Spinal cord (tissue), 10 donors: ENCODE results near the gene PLXNB1. TPM values are rescaled to one million over a fixed set of nuclear protein-coding genes. Genes with fewer than 3 reads are reported as not detected.
A peak's percentile ranks its signal among the peaks of the same experiment; 100 is the strongest.
"Not testable (repeated sequence)": the region's sequence is repeated elsewhere in the genome, so short reads cannot be mapped to it uniquely, and the experiment has no call there.

Experiments
- DNase-seq, 6 donors: peaks; one replicate each; pipeline versions ENCODE4 v3.0.0 to v3.0.0-alpha.2; 2013 to 2015; ENCODE audit warnings: low spot score in 6 of 6, low read depth in 4 of 6
- H3K27ac ChIP-seq: one replicate; pipeline ENCODE4 v1.5.1; 2013; ENCODE audit warnings: low read depth, low read length, control low read depth
- H3K27me3 ChIP-seq: one replicate; pipeline ENCODE4 v1.6.1; 2013; ENCODE audit warnings: low read length; ENCODE audit not compliant: control insufficient read depth, insufficient read depth
- H3K36me3 ChIP-seq: one replicate; pipeline ENCODE4 v1.6.1; 2013; ENCODE audit warnings: low read length; ENCODE audit not compliant: control insufficient read depth, insufficient read depth
- H3K4me1 ChIP-seq: one replicate; pipeline ENCODE4 v1.6.1; 2013; ENCODE audit warnings: low read length; ENCODE audit not compliant: control insufficient read depth, insufficient read depth
- H3K4me3 ChIP-seq: one replicate; pipeline ENCODE4 v1.5.1; 2013; ENCODE audit warnings: low read depth, low read length, control low read depth
- H3K9me3 ChIP-seq: one replicate; pipeline ENCODE4 v1.6.1; 2013; ENCODE audit warnings: low read length; ENCODE audit not compliant: control insufficient read depth, insufficient read depth
- WGBS: methylation state at CpG from one replicate; pipeline ENCODE4 v1.1.5; 2013; ENCODE audit warnings: missing lambda C conversion rate; ENCODE audit not compliant: insufficient coverage; 5-methylcytosine and 5-hydroxymethylcytosine counted together
- polyA plus RNA-seq, 2 donors: library from polyadenylated mRNA; unstranded; fragments of 120-200 nt; gene quantifications; one replicate each; pipeline ENCODE4 v1.2.1, GENCODE V29; 2013; ENCODE audit not compliant: insufficient read length in 2 of 2
- total RNA-seq, 2 donors: library from RNA; depleted of rRNA in 1 of 2; stranded (reverse); fragments of 120-200 nt in 1 of 2; fragments of >200 nt in 1 of 2; gene quantifications; one replicate each; pipeline versions ENCODE4 v1.2.3 to v1.2.4, GENCODE V29; 2013 to 2014
- donor health status: healthy.

PLXNB1 gene
- total and polyA plus RNA-seq, 4 donors = 37.6 to 133 (median 96.7) TPM

- DNase-seq = peak; percentile 86 to 98 (median 91)
- no peaks in the 10 kb centered on the region for H3K27me3 ChIP-seq
- peaks cover 61% of the 10 kb centered on the region for H3K4me1 ChIP-seq
- peak overlapping the region; percentile 99 for H3K27ac ChIP-seq
- peaks cover 83% of the 10 kb centered on the region for H3K36me3 ChIP-seq
- no peaks in the 10 kb centered on the region for H3K9me3 ChIP-seq
- peak overlapping the region; percentile 59 for H3K4me3 ChIP-seq
- 4% methylated on average over 21 of the region's 21 CpGs for WGBS
Observed at GRCh38 chr3:48465531-48466378, 35.9 kb upstream of the PLXNB1 start.

DNA sequence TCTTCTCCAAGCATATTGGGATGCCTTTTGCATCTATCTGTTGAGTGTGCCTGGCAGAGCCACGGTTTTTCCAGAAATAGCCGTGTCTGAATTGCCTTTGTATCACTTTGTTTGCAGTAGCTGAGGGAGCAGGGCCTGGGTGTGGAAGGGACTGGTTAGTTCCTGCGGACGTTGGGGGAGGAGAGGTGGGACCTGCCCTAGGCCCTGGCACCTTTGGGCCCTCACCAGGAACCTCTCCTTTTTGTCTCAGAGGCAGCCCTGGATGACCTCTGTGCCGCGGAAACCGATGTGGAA lies 35.3 kb upstream of the PLXNB1 start:
- 6% methylated on average over 7 of the region's 7 CpGs for WGBS
- peak overlapping the region; percentile 59 for H3K4me3 ChIP-seq
- peaks cover 57% of the 10 kb centered on the region for H3K4me1 ChIP-seq
- H3K27me3 ChIP-seq = no peaks in the 10 kb centered on the region
- peak overlapping the region; percentile 99 for H3K27ac ChIP-seq
- peaks cover 83% of the 10 kb centered on the region for H3K36me3 ChIP-seq
- no peaks in the 10 kb centered on the region for H3K9me3 ChIP-seq
- DNase-seq = peak in 1 of 6 donors; percentile 13

DNA sequence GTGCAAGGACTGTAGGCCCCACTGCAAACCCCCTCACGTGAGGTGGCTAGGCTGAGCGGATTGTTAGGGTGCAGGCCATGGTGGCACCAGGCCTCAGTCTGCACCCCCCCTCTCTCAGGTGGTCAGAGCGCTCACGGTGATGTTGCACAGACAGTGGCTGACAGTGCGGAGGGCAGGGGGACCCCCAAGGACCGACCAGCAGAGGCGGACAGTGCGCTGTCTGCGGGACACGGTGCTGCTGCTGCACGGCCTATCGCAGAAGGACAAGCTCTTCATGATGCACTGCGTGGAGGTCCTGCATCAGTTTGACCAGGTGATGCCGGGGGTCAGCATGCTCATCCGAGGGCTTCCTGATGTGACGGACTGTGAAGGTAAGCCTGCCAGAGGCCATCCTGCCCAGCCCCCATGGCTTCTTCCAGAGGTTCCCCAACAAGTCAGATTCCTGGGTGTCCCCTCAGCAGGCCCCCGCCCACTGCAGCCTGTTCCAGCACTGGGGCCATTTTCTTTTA lies 34.9 kb upstream of the PLXNB1 start:
- H3K4me1 ChIP-seq = peaks cover 54% of the 10 kb centered on the region
- H3K27me3 ChIP-seq = no peaks in the 10 kb centered on the region
- H3K27ac ChIP-seq = peak overlapping the region; percentile 99
- peaks cover 83% of the 10 kb centered on the region for H3K36me3 ChIP-seq
- no peak for DNase-seq
- no peaks in the 10 kb centered on the region for H3K9me3 ChIP-seq
- 93% methylated on average over 16 of the region's 17 CpGs for WGBS
- no peak overlapping the region for H3K4me3 ChIP-seq

DNA sequence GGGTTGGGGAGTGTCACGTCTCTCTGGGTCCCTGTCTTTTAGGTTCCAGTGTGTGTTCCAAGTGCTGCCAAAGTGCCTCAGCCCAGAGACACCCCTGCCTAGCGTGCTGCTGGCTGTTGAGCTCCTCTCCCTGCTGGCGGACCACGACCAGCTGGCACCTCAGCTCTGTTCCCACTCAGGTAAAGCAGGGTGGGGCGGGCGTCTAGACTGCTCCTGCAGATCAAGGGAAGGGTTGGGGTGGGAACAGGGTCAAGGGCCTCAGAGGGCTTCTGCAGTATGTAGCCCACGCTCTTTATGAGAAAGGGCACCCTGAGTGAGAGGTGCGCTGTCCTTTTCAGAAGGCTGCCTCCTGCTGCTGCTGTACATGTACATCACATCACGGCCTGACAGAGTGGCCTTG lies 33.8 kb upstream of the PLXNB1 start:
- no peak overlapping the region for H3K4me3 ChIP-seq
- no peaks in the 10 kb centered on the region for H3K27me3 ChIP-seq
- WGBS = 82% methylated on average over 9 of the region's 9 CpGs
- H3K4me1 ChIP-seq = peaks cover 43% of the 10 kb centered on the region
- no peak overlapping the region for H3K27ac ChIP-seq
- H3K9me3 ChIP-seq = no peaks in the 10 kb centered on the region
- peaks cover 80% of the 10 kb centered on the region for H3K36me3 ChIP-seq
- no peak for DNase-seq

DNA sequence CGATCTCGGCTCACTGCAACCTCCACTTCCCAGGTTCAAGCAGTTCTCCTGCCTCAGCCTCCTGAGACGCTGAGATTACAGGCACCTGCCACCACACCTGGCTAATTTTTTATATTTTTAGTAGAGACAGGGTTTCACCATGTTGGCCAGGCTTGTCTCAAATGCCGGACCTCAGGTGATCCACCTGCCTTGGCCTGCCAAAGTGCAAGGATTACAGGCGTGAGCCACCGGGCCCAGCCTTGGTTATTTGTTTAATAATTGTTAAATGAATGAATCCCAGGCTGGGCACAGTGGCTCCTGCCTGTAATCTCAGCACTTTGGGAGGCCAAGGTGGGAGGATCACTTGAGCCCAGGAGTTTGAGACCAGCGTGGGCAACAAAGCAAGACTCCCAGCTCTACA lies 31.9 kb upstream of the PLXNB1 start:
- H3K4me3 ChIP-seq, H3K27me3 ChIP-seq, H3K27ac ChIP-seq, DNase-seq, H3K9me3 ChIP-seq: not testable (repeated sequence)
- no CpG with 5 or more reads among the region's 7 CpGs for WGBS
- Histone ChIP-seq H3K4me1 (peaks cover 24% of the 10 kb centered on the region), H3K36me3 (peaks cover 69% of the 10 kb centered on the region)

DNA sequence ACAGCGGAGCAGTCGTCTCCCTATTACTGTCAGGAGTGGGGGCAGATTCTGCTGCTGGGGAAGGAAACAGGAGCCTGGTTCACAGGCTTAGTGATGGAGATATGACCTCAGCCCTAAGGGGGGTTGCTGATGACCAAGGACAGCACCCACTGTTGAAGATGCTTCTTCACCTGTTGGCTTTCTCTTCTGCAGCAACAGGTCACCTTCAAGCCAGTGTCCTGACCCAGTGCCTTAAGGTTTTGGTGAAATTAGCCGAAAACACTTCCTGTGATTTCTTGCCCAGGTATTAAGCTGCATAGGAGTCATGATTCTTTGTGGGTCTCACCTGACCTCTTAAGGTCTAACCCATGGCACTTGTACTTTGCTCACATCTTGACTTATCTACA lies 30.6 kb upstream of the PLXNB1 start:
- Histone ChIP-seq H3K27ac (no peak overlapping the region), H3K27me3 (no peaks in the 10 kb centered on the region), H3K4me3 (no peak overlapping the region), H3K4me1 (peaks cover 12% of the 10 kb centered on the region), H3K36me3 (peaks cover 60% of the 10 kb centered on the region), H3K9me3 (no peaks in the 10 kb centered on the region)
- 90% methylated on average over 2 of the region's 3 CpGs for WGBS
- no peak for DNase-seq

DNA sequence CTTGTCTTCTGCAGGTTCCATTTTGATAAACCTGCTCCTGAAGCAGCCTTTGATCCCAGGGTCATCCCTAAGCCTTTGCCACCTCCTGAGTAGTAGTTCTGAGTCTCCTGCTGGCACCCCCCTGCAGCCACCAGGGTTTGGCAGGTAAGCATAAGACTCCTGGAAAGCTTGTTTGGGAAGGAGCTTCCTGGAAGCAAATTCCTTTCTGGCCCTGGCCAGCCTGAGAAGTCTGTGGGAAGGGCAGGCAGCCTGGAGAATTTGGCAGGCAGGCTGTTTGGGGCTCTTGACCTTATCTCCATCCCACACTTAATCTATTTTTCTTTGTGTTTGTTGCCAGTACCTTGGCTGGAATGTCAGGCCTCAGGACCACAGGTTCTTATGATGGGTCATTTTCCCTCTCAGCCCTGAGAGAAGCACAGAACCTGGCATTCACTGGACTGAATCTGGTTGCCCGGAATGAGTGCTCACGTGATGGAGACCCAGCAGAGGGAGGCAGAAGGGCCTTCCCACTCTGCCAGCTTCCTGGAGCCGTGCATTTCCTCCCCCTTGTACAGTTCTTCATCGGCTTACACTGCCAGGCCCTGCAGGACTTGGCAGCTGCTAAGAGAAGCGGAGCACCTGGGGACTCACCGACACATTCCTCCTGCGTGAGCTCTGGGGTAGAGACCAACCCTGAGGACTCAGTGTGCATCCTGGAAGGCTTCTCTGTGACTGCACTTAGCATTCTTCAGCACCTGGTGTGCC lies 30.1 kb upstream of the PLXNB1 start:
- H3K36me3 ChIP-seq = peaks cover 60% of the 10 kb centered on the region
- H3K9me3 ChIP-seq = no peaks in the 10 kb centered on the region
- H3K27me3 ChIP-seq = no peaks in the 10 kb centered on the region
- no peak for DNase-seq
- peaks cover 6% of the 10 kb centered on the region for H3K4me1 ChIP-seq
- WGBS = 93% methylated on average over 7 of the region's 7 CpGs
- no peak overlapping the region for H3K27ac ChIP-seq
- no peak overlapping the region for H3K4me3 ChIP-seq

DNA sequence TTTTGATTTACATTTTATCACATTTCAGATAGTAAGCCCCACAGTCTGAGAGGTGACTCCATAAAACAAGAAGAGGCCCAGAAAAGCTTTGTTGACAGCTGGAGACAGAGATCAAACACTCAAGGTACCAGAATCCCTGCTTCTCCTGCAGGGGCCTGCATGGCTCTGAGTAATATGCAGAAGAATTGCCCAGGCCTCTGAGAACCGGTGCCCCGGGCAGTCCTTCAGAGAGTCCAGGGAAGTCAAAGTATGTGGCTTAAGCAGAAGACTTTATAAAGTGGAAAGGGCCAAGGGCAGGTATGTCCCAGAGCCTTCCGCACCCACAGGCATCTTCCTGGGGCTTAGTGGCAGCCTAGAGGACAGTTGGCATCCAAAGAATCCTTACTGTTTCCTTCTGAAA lies 29.4 kb upstream of the PLXNB1 start:
- Histone ChIP-seq H3K4me3 (no peak overlapping the region), H3K9me3 (no peaks in the 10 kb centered on the region), H3K27me3 (no peaks in the 10 kb centered on the region), H3K36me3 (peaks cover 55% of the 10 kb centered on the region), H3K4me1 (no peaks in the 10 kb centered on the region), H3K27ac (no peak overlapping the region)
- WGBS = 93% methylated on average over 3 of the region's 3 CpGs
- DNase-seq = no peak

DNA sequence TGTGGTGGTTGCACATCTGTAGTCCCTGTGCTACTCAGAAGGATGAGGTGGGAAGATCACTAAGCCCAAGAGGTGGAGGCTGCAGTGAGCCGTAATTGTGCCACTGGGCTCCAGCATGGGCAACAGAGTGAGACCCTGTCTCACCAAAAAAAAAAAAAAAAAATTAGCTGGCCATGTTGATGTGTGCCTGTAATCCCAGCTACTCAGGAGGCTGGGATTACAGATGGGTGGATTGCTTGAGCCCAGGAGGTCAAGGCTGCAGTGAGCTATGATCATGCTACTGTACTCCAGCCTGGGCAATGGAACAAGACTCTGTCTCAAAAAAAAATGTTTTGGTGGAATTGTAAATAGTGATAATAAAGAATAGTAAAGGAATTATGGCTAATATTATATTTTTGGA lies 26.6 kb upstream of the PLXNB1 start:
- Histone ChIP-seq H3K27me3 (no peaks in the 10 kb centered on the region), H3K4me3 (no peak overlapping the region), H3K27ac (no peak overlapping the region), H3K36me3 (peaks cover 53% of the 10 kb centered on the region), H3K9me3 (no peaks in the 10 kb centered on the region), H3K4me1 (no peaks in the 10 kb centered on the region)
- DNase-seq = no peak
- no CpG with 5 or more reads among the region's 1 CpG for whole genome bisulfite sequencing
